CD14-positive monocyte (primary cell): ENCODE measurements around the gene CCDC34. TPM values are rescaled to one million over a fixed set of nuclear protein-coding genes. Genes with fewer than 3 reads are reported as not detected.

Experiments
- DNase-seq, 3 donors: peaks; one replicate each; pipeline ENCODE4 v3.0.0-alpha.2; 2011 to 2022
- H2AFZ ChIP-seq: 2 replicates; pipeline ENCODE4 v1.6.0; 2012; ENCODE audit warnings: mild to moderate bottlenecking, low read depth, low read length, inconsistent platforms; ENCODE audit not compliant: insufficient read depth, poor library complexity, severe bottlenecking
- H3K27ac ChIP-seq, 2 donors: 1 replicate in 1 of 2; 2 replicates in 1 of 2; pipeline ENCODE4 v1.5.1; 2012 to 2013; ENCODE audit warnings: low read length in 2 of 2, control low read depth in 1 of 2, inconsistent platforms in 1 of 2, low read depth in 1 of 2, mild to moderate bottlenecking in 1 of 2
- H3K27me3 ChIP-seq, 2 donors: one replicate each; pipeline versions ENCODE4 v1.6.0 to v1.6.1; 2011 to 2013; ENCODE audit warnings: low read length in 2 of 2; ENCODE audit not compliant: control insufficient read depth in 2 of 2, insufficient read depth in 2 of 2
- H3K36me3 ChIP-seq, 2 donors: replicated peaks in 1 of 2; 1 replicate in 1 of 2; 2 replicates in 1 of 2; pipeline versions ENCODE4 v1.5.1 to v1.6.1; 2012 to 2013; ENCODE audit warnings: low read length in 2 of 2, control low read depth in 1 of 2, inconsistent platforms in 1 of 2, mild to moderate bottlenecking in 1 of 2; ENCODE audit not compliant: insufficient read depth in 2 of 2, control insufficient read depth in 1 of 2
- H3K4me1 ChIP-seq, 2 donors: 1 replicate in 1 of 2; 2 replicates in 1 of 2; pipeline versions ENCODE4 v1.5.1 to v1.6.1; 2012 to 2013; ENCODE audit warnings: low read length in 2 of 2, control low read depth in 1 of 2, inconsistent platforms in 1 of 2, mild to moderate bottlenecking in 1 of 2, moderate library complexity in 1 of 2; ENCODE audit not compliant: insufficient read depth in 2 of 2, control insufficient read depth in 1 of 2
- H3K4me2 ChIP-seq: replicated peaks from 2 replicates; pipeline ENCODE3; 2012; ENCODE audit warnings: low read length, moderate library complexity, mild to moderate bottlenecking; ENCODE audit not compliant: poor library complexity, severe bottlenecking; ENCODE audit errors: extremely low read depth
- H3K4me3 ChIP-seq, 3 experiments: fragments of 200-600 bp in 1 of 3; sonication (generic) in 1 of 3; replicated peaks in 1 of 3; 1 replicate in 2 of 3; 2 replicates in 1 of 3; pipeline ENCODE4 v1.5.1; 2011 to 2013; ENCODE audit warnings: low read length in 3 of 3, mild to moderate bottlenecking in 3 of 3, control low read depth in 2 of 3, low read depth in 2 of 3, inconsistent platforms in 1 of 3, moderate library complexity in 1 of 3
- H3K79me2 ChIP-seq: 2 replicates; pipeline ENCODE4 v1.6.0; 2012; ENCODE audit warnings: mild to moderate bottlenecking, control low read depth, inconsistent platforms, low read length, moderate library complexity; ENCODE audit not compliant: insufficient read depth
- H3K9ac ChIP-seq: 2 replicates; pipeline ENCODE4 v1.6.0; 2017; ENCODE audit warnings: low read length, mild to moderate bottlenecking; ENCODE audit not compliant: insufficient read depth, poor library complexity, severe bottlenecking
- H3K9me3 ChIP-seq, 2 donors: replicated peaks in 1 of 2; 1 replicate in 1 of 2; 2 replicates in 1 of 2; pipeline versions ENCODE4 v1.5.1 to v1.6.1; 2012 to 2013; ENCODE audit warnings: low read length in 2 of 2, control low read depth in 1 of 2; ENCODE audit not compliant: control insufficient read depth in 1 of 2, insufficient read depth in 1 of 2
- H4K20me1 ChIP-seq: 2 replicates; pipeline ENCODE4 v1.6.0; 2012; ENCODE audit warnings: mild to moderate bottlenecking, low read length, control low read depth, moderate library complexity; ENCODE audit not compliant: insufficient read depth
- H3K27ac Mint-ChIP-seq, 7 donors: one replicate each; pipeline ENCODE4 v1.8.0; 2020; ENCODE audit warnings: mild to moderate bottlenecking in 7 of 7, mixed read lengths in 7 of 7, moderate library complexity in 6 of 7, inconsistent platforms in 2 of 7
- H3K27me3 Mint-ChIP-seq, 3 donors: one replicate each; pipeline ENCODE4 v1.8.0; 2021 to 2022; ENCODE audit warnings: low read depth in 3 of 3, mild to moderate bottlenecking in 3 of 3, mixed read lengths in 3 of 3, moderate library complexity in 3 of 3, inconsistent platforms in 1 of 3
- H3K36me3 Mint-ChIP-seq, 2 donors: one replicate each; pipeline ENCODE4 v1.8.0; 2020; ENCODE audit warnings: mixed read lengths in 2 of 2, inconsistent platforms in 1 of 2, mild to moderate bottlenecking in 1 of 2
- H3K4me1 Mint-ChIP-seq: one replicate; pipeline ENCODE4 v1.8.0; 2020; ENCODE audit warnings: mild to moderate bottlenecking, mixed read lengths
- H3K4me3 Mint-ChIP-seq, 2 donors: one replicate each; pipeline ENCODE4 v1.8.0; 2020; ENCODE audit warnings: mild to moderate bottlenecking in 2 of 2, mixed read lengths in 2 of 2, moderate library complexity in 1 of 2
- H3K9me3 Mint-ChIP-seq, 7 donors: one replicate each; pipeline ENCODE4 v1.8.0; 2020 to 2022; ENCODE audit warnings: mixed read lengths in 7 of 7, mild to moderate bottlenecking in 6 of 7, moderate library complexity in 6 of 7, inconsistent platforms in 2 of 7
- WGBS: methylation state at CpG from one replicate; pipeline ENCODE4 v1.1.5; 2013; ENCODE audit warnings: missing lambda C conversion rate; ENCODE audit not compliant: insufficient coverage; 5-methylcytosine and 5-hydroxymethylcytosine counted together
- intact Hi-C, 2 donors: fragments of 100-400 bp; cut with micrococcal nuclease; formaldehyde crosslinking; loops; one replicate each; pipeline versions ENCODE4 v1.15.0 to v1.15.1; 2023
- polyA plus RNA-seq, 3 donors: library from polyadenylated mRNA; depleted of rRNA in 1 of 3; unstranded in 2 of 3; stranded (reverse) in 1 of 3; fragments of 300-500 nt in 2 of 3; fragments of >200 nt in 1 of 3; fragmentation: Illumina TruSeq in 2 of 3; gene quantifications; 1 replicate in 2 of 3; 2 replicates in 1 of 3; pipeline ENCODE4 v1.2.3, GENCODE V29; 2012 to 2021
- TF ChIP-seq, protein P1 (sequence below): fragments of 200-600 bp; IDR thresholded peaks from one replicate; pipeline ENCODE4 v1.8.0; 2022; ENCODE audit warnings: antibody characterized with exemption, mild to moderate bottlenecking

The CCDC34 gene
- polyA plus RNA-seq, 3 donors = 0.08 to 0.11 (median 0.11) TPM

DNA sequence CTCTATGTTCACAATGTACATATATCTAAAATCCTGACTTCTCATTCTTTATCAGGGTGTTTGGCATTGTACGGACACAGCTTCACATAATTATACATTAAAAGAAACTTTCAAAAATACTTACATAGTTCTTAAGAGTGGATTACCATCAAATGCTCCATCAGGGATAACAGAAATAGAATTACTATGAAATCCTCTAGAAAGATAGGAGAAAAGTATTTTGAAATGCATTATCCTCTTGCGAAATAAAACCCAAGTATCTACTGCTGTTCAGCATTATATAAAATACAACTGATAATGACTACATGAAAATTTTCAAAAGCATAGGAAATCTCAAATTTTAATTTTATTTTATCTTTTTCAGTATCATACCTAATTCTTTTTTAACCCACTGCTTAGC, 17.8 kb upstream of the CCDC34 start:
- no peaks in the 10 kb centered on the region for H3K9me3 ChIP-seq
- H3K27ac Mint-ChIP-seq = no peak overlapping the region
- H2AFZ ChIP-seq = no peak overlapping the region
- no peaks in the 10 kb centered on the region for H3K79me2 ChIP-seq
- no peak overlapping the region for H3K4me3 Mint-ChIP-seq
- H4K20me1 ChIP-seq = no peaks in the 10 kb centered on the region
- H3K9ac ChIP-seq = no peak overlapping the region
- no peak overlapping the region for H3K4me3 ChIP-seq
- no peaks in the 10 kb centered on the region for H3K4me1 Mint-ChIP-seq
- H3K4me1 ChIP-seq = no peaks in the 10 kb centered on the region
- H3K36me3 Mint-ChIP-seq = no peaks in the 10 kb centered on the region
- H3K4me2 ChIP-seq = no peak overlapping the region
- H3K27me3 ChIP-seq = no peaks in the 10 kb centered on the region
- H3K36me3 ChIP-seq = no peaks in the 10 kb centered on the region
- intact Hi-C loops = no loop called here
- no CpG with 5 or more reads among the region's 2 CpGs for WGBS
- no peaks in the 10 kb centered on the region for H3K9me3 Mint-ChIP-seq
- H3K27me3 Mint-ChIP-seq = no peaks in the 10 kb centered on the region
- TF ChIP-seq, protein P1, sequence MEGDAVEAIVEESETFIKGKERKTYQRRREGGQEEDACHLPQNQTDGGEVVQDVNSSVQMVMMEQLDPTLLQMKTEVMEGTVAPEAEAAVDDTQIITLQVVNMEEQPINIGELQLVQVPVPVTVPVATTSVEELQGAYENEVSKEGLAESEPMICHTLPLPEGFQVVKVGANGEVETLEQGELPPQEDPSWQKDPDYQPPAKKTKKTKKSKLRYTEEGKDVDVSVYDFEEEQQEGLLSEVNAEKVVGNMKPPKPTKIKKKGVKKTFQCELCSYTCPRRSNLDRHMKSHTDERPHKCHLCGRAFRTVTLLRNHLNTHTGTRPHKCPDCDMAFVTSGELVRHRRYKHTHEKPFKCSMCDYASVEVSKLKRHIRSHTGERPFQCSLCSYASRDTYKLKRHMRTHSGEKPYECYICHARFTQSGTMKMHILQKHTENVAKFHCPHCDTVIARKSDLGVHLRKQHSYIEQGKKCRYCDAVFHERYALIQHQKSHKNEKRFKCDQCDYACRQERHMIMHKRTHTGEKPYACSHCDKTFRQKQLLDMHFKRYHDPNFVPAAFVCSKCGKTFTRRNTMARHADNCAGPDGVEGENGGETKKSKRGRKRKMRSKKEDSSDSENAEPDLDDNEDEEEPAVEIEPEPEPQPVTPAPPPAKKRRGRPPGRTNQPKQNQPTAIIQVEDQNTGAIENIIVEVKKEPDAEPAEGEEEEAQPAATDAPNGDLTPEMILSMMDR = no peak
- H3K27ac ChIP-seq = no peak overlapping the region
- DNase-seq = no peak

DNA sequence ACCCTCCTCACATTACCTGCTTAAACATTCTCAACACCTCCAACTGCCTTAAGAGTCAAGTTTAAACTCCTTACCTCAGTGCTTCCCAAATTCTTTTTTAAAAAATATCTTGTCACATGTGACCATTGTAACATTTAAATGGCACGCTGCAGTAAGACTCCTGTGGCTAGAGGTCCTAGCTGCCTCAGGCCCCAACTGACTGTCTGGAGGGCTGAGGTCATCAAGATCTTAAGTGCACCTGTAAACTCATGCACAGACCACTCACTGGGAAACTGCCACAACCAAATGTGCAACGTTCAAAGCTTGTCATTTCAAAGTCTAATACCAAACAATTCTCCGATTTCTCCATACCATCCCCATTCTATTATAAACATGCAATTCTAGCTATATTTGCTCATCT, 16.4 kb upstream of the CCDC34 start:
- H3K9ac ChIP-seq = no peak overlapping the region
- no peaks in the 10 kb centered on the region for H3K27me3 ChIP-seq
- H3K36me3 ChIP-seq = no peaks in the 10 kb centered on the region
- no peaks in the 10 kb centered on the region for H3K9me3 ChIP-seq
- H3K4me3 ChIP-seq = no peak overlapping the region
- no peak overlapping the region for H3K27ac ChIP-seq
- Mint-ChIP-seq H3K4me1 (no peaks in the 10 kb centered on the region), H3K36me3 (no peaks in the 10 kb centered on the region), H3K9me3 (no peaks in the 10 kb centered on the region), H3K27ac (no peak overlapping the region), H3K27me3 (no peaks in the 10 kb centered on the region), H3K4me3 (no peak overlapping the region)
- no peak for DNase-seq
- intact Hi-C loops = no loop called here
- TF ChIP-seq, protein P1 = no peak
- 97% methylated on average over 3 of the region's 3 CpGs for WGBS
- no peaks in the 10 kb centered on the region for H3K4me1 ChIP-seq
- no peaks in the 10 kb centered on the region for H3K79me2 ChIP-seq
- H3K4me2 ChIP-seq = no peak overlapping the region
- no peak overlapping the region for H2AFZ ChIP-seq
- H4K20me1 ChIP-seq = no peaks in the 10 kb centered on the region
